ENCODE results near the gene TRAF7. TPM values are rescaled to one million over a fixed set of nuclear protein-coding genes. Genes with fewer than 3 reads are reported as not detected.
"Not testable (repeated sequence)": the region's sequence is repeated elsewhere in the genome, so short reads cannot be mapped to it uniquely, and the experiment has no call there.

TRAF7 gene
- polyA plus RNA-seq (ENCODE audit: insufficient read length in 4 of 4) = 10 to 100 TPM; 41.7 to 56.9 (median 50.5) TPM

- peak; percentile 100 for DNase-seq (ENCODE audit: low read depth in 4 of 4, low spot score in 3 of 4)
Observed at GRCh38 chr16:2155091-2155950, at the start of gene TRAF7. Gene TRAF7, plus strand, starts transcription at chr16:2155782. Its CDS starts 8,139 bp downstream, at chr16:2163921.

- DNase-seq (ENCODE audit: low read depth in 4 of 4, low spot score in 3 of 4) = not testable (repeated sequence)
Observed at GRCh38 chr16:2106211-2106610, 49.4 kb upstream of the TRAF7 start.

GRCh38 chr16:2107121-2107790 is 48.3 kb upstream of the TRAF7 start:
- DNase-seq (ENCODE audit: low read depth in 4 of 4, low spot score in 3 of 4) = not testable (repeated sequence)

- not testable (repeated sequence) for DNase-seq (ENCODE audit: low read depth in 4 of 4, low spot score in 3 of 4)
Observed at GRCh38 chr16:2107791-2108125, 47.8 kb upstream of the TRAF7 start.

GRCh38 chr16:2108446-2109270 is 46.9 kb upstream of the TRAF7 start:
- not testable (repeated sequence) for DNase-seq (ENCODE audit: low read depth in 4 of 4, low spot score in 3 of 4)

GRCh38 chr16:2109271-2109580 is 46.4 kb upstream of the TRAF7 start:
- not testable (repeated sequence) for DNase-seq (ENCODE audit: low read depth in 4 of 4, low spot score in 3 of 4)

- DNase-seq (ENCODE audit: low read depth in 4 of 4, low spot score in 3 of 4) = not testable (repeated sequence)
Observed at GRCh38 chr16:2109872-2110271, 45.7 kb upstream of the TRAF7 start.

- DNase-seq (ENCODE audit: low read depth in 4 of 4, low spot score in 3 of 4) = not testable (repeated sequence)
Observed at GRCh38 chr16:2110332-2111008, 45.1 kb upstream of the TRAF7 start.

- DNase-seq (ENCODE audit: low read depth in 4 of 4, low spot score in 3 of 4) = not testable (repeated sequence)
Observed at GRCh38 chr16:2111009-2111353, 44.6 kb upstream of the TRAF7 start.

GRCh38 chr16:2111412-2112335 is 43.9 kb upstream of the TRAF7 start:
- DNase-seq (ENCODE audit: low read depth in 4 of 4, low spot score in 3 of 4) = not testable (repeated sequence)

- not testable (repeated sequence) for DNase-seq (ENCODE audit: low read depth in 4 of 4, low spot score in 3 of 4)
Observed at GRCh38 chr16:2112539-2113106, 43.0 kb upstream of the TRAF7 start.

GRCh38 chr16:2114225-2114624 is 41.4 kb upstream of the TRAF7 start:
- DNase-seq (ENCODE audit: low read depth in 4 of 4, low spot score in 3 of 4) = not testable (repeated sequence)

- DNase-seq (ENCODE audit: low read depth in 4 of 4, low spot score in 3 of 4) = not testable (repeated sequence)
Observed at GRCh38 chr16:2114885-2115590, 40.5 kb upstream of the TRAF7 start.

GRCh38 chr16:2115591-2115973 is 40.0 kb upstream of the TRAF7 start:
- DNase-seq (ENCODE audit: low read depth in 4 of 4, low spot score in 3 of 4) = no peak

- DNase-seq (ENCODE audit: low read depth in 4 of 4, low spot score in 3 of 4) = not testable (repeated sequence)
Observed at GRCh38 chr16:2116428-2116827, 39.2 kb upstream of the TRAF7 start.

GRCh38 chr16:2117341-2117740 is 38.2 kb upstream of the TRAF7 start:
- not testable (repeated sequence) for DNase-seq (ENCODE audit: low read depth in 4 of 4, low spot score in 3 of 4)

GRCh38 chr16:2117960-2118722 is 37.4 kb upstream of the TRAF7 start:
- not testable (repeated sequence) for DNase-seq (ENCODE audit: low read depth in 4 of 4, low spot score in 3 of 4)

- DNase-seq (ENCODE audit: low read depth in 4 of 4, low spot score in 3 of 4) = not testable (repeated sequence)
Observed at GRCh38 chr16:2121325-2121724, 34.3 kb upstream of the TRAF7 start.
